Measurements from ENCODE around the gene COL23A1.

Gene COL23A1

DNA sequence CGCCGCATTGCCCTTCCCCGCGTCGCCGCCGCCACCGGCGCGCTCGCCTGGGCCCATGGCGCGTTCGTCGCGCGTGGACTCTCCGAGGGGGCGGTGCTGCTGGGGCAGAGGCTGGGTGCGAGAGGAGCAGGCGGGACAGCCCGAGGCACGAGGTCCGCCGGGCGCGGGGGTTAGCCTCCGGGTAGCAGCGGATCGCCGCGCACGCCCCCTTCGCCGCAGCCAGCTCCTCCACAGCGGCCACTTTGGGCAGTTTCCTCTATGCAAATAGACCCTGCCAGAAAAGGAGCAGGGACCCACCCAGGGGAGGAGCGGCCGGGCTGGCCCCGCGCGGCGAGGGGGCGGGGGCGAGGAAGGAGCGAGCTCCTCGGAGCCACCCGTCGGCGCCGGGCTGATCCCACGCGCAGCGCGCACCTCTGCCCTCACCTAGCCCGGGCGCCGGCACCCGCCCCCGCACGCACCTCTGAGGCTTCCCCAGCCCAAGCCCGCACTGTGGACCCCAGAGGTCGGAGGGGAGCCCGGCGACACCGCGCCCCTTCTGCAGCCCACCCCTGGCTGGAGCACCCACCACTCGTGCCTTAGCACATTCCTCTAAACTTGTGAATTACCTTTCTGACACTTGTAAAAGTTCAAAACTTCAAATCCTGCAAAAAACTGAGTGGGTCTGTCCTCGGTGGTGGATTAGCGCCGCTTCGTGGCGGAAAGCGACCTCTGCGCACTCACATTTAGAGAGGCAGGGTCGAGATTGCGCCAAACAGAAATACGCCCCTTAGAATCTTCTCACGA is at the start of gene COL23A1:
TSS of gene COL23A1 (minus strand) at position 253 of the 783 bp plus-strand sequence.
- DNase-seq = peak; percentile 34

DNA sequence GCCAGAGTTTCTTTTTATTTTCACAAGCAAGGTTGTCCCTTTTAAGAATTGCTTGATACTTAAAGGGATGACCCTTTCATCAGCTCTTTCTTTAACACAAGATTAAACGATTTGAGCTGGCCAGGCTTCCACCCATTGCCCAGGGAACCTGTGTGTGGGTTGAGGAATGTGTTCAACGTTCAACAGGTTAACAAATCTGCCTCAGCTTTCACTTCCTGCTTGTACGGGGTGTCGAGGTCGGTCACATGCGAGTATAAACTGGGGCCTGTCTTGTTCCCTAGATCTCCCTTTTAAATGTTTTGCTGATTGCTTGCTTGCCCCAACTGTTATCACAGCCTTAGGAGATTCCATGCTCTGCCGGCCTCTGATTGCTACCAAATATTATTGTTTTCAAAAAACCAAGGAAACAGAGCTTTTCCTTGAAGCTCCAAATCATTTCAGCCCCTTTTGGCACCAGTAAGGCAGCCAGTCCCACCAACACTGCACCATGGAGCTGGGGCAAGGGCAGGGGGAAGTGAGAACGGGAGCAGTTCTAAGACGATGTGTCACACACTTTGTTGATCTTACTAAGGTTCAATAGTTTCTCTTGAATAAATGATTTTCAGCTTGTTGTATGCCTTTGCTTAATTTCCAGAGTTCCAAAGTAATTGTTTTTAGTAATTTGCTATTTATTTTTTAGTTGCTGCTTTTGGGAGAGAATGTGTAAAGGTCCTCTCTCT is 47.3 kb upstream of the COL23A1 start:
- no peak for DNase-seq

DNA sequence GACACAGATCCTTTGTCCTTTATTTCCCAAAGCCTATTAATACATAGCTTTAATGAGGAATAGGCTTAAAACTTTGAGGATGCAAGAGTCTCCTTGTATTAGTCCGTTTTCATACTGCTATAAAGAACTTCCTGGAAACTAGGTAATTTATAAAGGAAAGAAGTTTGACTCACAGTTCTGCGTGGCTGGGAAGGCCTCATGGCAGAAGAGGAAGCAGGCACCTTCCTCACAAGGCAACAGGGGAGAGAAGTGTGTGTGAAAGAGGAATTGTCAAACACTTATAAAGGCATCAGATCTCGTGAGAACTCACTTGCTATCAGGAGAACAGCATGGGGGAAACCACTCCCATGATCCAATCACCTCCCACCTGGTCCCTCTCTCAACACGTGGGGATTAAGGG is 42.1 kb upstream of the COL23A1 start:
- no peak for DNase-seq

DNA sequence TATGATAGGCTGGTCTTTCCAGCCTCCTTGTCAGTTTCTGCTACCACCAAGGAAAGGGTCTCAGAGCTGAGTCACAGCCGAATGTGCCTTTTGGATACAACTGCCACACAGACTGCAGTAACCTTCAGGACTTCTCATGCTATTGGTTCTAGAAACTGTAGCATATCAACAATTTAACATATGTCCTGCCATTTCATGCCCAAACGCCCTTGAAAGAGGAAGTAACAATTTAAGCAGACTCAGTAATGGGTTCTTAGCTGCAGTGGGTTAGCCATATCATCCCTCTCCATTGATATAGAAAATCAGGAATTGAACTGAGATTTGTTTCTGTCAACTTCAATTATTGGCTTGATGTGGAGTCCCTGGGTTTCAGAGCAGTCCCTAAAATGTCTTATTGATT is 40.8 kb upstream of the COL23A1 start:
- no peak for DNase-seq

DNA sequence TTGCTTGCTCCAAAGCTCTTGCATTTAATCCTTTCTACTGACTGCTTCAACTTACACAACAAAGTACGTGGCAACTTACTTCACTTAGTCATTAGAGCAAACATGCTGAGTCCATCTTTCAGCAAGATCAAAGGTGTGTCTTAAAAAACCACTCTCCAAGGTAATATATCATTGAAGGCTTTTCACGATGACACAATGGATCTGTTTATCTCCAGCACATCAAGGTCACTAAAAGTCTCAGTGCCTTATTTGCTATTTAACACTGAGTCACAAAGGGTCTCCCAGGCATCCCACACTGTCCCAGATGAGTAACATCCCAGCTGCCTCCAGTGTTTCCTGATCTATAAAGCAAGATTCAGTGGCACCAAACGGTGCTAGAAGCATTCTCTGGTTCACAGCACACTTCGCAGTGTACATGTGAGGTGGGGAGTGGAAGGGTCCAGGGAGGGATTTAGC is 40.3 kb upstream of the COL23A1 start:
- DNase-seq = no peak

DNA sequence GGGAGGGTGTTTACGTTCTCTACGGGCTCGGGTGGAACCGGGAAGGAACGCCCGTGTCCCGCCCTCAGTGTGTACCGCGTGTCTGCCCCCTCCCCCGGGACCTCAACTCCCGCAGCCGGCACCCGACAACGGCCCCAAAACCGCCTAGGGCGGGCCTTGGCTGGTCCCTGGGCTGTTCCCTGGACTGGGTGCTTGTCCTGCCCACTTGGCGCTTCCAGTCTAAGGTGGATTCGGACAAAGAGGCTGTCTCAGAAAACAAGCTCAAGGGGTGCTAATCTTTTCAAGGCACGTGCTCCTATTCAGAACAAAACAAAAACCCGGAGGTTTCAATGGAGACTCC is 37.0 kb upstream of the COL23A1 start:
- DNase-seq = no peak

- peak; percentile 97 for DNase-seq
Measured at GRCh38 chr5:178626484-178627258, 36.5 kb upstream of the COL23A1 start, which contains the start of gene CLK4. TSS of gene CLK4 (minus strand) at chr5:178627050. CDS start at chr5:178623416, 3,634 bp downstream.

GRCh38 chr5:178625679-178626483 is 35.7 kb upstream of the COL23A1 start:
- no peak for DNase-seq

GRCh38 chr5:178624631-178625546 is 34.7 kb upstream of the COL23A1 start:
- DNase-seq = no peak

DNA sequence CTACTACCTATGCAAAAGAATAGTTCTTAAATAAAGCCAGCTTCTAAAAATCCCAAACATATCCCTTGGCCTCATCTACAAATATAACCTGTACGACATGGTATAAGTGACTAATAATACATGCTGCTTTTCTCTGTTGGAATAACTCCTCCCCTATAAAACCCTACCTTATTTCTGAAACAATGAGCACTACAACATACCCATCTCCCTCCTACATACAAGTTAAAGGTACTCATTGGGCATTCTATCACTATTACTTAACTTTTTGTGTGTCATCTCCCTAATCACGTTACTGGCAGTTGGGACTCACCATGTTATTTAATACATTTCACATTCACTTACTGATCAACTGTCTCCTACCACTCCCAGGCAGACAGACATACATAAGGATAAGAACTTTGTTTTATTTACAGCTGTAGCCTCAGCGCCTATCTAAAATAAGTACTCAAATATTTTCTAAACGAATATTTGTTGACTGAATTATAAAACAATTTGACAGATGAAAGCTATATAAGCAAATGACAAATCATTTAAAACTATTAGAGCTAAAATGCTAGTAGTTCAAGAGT is 32.6 kb upstream of the COL23A1 start:
- DNase-seq = no peak

DNA sequence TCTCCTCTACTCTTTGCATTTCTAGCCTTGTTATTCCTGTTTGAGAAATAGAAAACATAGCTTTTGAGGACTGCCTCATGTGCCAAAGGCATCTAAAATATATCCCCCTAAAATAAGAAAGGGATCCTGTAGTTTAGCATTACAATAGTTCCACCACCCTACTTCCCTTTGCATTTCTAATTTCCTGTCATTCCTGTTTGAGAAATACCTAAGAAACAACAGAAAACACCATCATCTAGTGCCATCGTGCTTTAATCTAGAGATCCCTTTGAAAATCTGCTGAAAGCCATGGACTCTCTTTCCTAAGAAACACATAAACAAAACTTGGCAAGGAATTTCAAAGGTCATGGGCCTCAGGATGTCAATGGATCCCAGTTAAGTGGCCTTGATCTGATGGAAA is 29.2 kb upstream of the COL23A1 start:
- no peak for DNase-seq

- no peak for DNase-seq
Measured at GRCh38 chr5:178612299-178612698, 22.1 kb upstream of the COL23A1 start.

DNA sequence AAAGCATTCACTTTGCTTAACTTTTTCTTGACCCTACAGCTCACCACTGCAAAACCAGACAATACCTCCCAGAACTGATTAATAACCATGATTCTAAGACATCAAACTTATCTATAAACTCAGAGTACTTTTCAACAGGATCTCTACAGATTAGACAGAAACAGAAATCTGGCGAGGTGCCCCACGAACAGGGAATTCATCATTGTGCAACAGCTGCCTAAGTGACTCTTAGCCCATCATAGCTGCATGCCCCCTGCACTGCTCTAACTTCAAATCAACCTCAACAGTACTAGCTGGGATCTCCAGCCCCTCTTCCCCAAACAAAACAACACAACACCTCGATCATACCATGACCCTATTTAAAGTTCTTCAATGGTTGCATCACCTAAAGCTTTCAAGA is 16.1 kb upstream of the COL23A1 start:
- DNase-seq = no peak

DNA sequence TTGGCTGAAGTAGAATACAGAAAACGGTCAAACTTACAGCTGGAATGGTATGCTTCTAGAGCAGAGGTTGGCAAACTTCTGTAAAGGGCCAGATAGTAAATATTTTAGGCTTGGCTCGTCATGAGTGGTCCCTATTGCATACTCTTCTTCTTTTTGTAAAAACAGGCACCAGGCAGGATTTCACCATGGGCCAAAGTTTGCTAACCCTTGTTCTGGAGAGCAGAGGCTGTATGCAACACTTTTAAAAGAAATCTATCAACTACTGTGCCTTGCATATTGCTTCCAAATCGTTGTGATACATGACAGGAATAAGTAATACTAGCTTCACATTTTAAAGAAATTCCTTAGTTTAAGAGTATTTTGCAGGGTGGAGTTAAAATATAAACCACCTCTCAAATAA is 15.6 kb upstream of the COL23A1 start:
- no peak for DNase-seq

DNA sequence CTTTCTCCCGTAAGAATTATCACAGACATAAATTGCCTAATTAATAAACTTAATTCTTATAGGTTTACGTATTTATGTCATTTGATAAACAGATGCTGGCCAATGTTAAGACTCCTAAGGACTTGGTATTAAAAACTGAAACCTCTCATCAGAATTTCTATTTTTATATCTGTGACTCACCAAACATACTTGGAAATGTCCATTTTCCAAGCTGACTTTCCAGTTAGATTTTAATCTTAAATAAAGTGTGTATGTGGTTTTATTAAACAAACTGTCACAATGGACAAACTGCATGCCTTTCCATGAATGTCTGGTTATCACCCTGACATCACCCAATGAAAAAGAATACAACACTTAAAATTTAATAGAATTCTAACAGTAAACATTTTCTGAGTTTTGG is 12.6 kb upstream of the COL23A1 start:
- no peak for DNase-seq

GRCh38 chr5:178595750-178596149 is 5.6 kb upstream of the COL23A1 start:
- no peak for DNase-seq

DNA sequence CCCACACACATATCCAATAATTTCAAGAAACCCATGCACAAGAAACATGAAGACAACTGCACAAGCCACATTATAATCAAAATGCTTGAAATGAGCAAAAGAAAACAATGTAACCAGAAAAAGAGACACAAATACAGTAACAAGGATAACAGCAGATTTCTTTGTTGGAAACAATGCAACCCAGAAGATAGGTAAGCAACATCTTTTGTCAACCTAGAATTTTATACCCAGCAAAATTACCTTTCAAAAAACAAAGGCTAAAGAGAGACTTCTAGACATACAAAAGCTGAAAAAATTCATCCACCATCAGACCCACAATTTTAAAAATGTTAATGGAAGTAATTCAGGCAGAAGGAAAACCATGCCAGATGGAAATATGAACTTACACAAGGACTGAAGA is 5.0 kb upstream of the COL23A1 start:
- no peak for DNase-seq

DNA sequence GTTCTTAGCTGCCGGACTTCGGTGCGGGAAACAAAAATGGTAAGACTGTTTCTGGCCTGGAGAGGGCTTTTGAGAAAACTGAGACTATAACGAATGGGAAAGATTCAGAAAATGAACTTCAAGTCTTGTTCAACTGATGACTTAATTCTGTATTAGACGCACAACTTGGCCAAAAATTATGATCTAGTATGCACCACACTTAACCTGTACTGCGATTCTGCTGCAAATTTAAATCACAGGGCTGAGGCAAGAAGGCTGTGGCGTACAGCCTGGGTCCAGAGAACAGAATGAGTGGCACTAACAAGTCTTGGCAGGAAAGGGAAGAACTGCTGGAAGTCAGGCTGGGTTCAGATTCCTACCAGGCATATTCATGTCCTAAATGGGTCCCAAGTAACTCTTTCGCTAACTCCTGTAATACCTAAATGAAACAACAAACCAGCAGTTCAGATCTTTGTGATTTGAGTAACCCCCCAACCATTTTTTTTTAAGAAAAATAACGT is 781 bp upstream of the COL23A1 start:
- DNase-seq = no peak

GRCh38 chr5:178589180-178590140 is 733 bp downstream of the COL23A1 start:
- peak; percentile 16 for DNase-seq

GRCh38 chr5:178588769-178589168 is 1.4 kb downstream of the COL23A1 start:
- DNase-seq = no peak

Measured in activated naive CD4-positive, alpha-beta T cell treated with anti-CD3 and anti-CD28 coated beads, Interleukin-2, amount 50 U/mL, for 16 hours (primary cell).